ENCODE measurements around the gene FKBP2.

FKBP2 gene

GRCh38 chr11:64249563-64250414, 8.9 kb downstream of the FKBP2 start:
- no peak for DNase-seq (ENCODE audit: low spot score)

- no peak for DNase-seq (ENCODE audit: low spot score)
Measured at GRCh38 chr11:64250415-64251015, 9.6 kb downstream of the FKBP2 start.

GRCh38 chr11:64251016-64251752, 10.3 kb downstream of the FKBP2 start, which contains the start of gene PLCB3:
Gene PLCB3, plus strand, starts transcription at chr11:64251530. Its CDS starts 120 bp downstream, at chr11:64251650.
- peak; percentile 38 for DNase-seq (ENCODE audit: low spot score)

GRCh38 chr11:64251753-64252002, 10.8 kb downstream of the FKBP2 start:
- DNase-seq (ENCODE audit: low spot score) = no peak

- DNase-seq (ENCODE audit: low spot score) = peak; percentile 34
Measured at GRCh38 chr11:64252003-64252872, 11.3 kb downstream of the FKBP2 start.

GRCh38 chr11:64253043-64253442, 12.1 kb downstream of the FKBP2 start:
- no peak for DNase-seq (ENCODE audit: low spot score)

- peak; percentile 64 for DNase-seq (ENCODE audit: low spot score)
Measured at GRCh38 chr11:64253481-64253880, 12.6 kb downstream of the FKBP2 start.

- no peak for DNase-seq (ENCODE audit: low spot score)
Measured at GRCh38 chr11:64254326-64254725, 13.4 kb downstream of the FKBP2 start.

GRCh38 chr11:64255135-64256128, 14.5 kb downstream of the FKBP2 start:
- no peak for DNase-seq (ENCODE audit: low spot score)

- DNase-seq (ENCODE audit: low spot score) = no peak
Measured at GRCh38 chr11:64256300-64256699, 15.4 kb downstream of the FKBP2 start.

GRCh38 chr11:64258356-64258755, 17.5 kb downstream of the FKBP2 start:
- no peak for DNase-seq (ENCODE audit: low spot score)

GRCh38 chr11:64258946-64259532, 18.1 kb downstream of the FKBP2 start:
- no peak for DNase-seq (ENCODE audit: low spot score)

- no peak for DNase-seq (ENCODE audit: low spot score)
Measured at GRCh38 chr11:64259533-64260067, 18.7 kb downstream of the FKBP2 start.

GRCh38 chr11:64260147-64260708, 19.3 kb downstream of the FKBP2 start:
- DNase-seq (ENCODE audit: low spot score) = no peak

- DNase-seq (ENCODE audit: low spot score) = no peak
Measured at GRCh38 chr11:64261556-64262080, 20.7 kb downstream of the FKBP2 start.

- no peak for DNase-seq (ENCODE audit: low spot score)
Measured at GRCh38 chr11:64262271-64263002, 21.5 kb downstream of the FKBP2 start.

GRCh38 chr11:64263021-64263946, 22.4 kb downstream of the FKBP2 start:
- no peak for DNase-seq (ENCODE audit: low spot score)

GRCh38 chr11:64263947-64264317, 23.0 kb downstream of the FKBP2 start:
- no peak for DNase-seq (ENCODE audit: low spot score)
